Epithelial cell of proximal tubule (primary cell): ENCODE results near the gene FSD1L. TPM values are rescaled to one million over a fixed set of nuclear protein-coding genes. Genes with fewer than 3 reads are reported as not detected.
A peak's percentile ranks its signal among the peaks of the same experiment; 100 is the strongest.
"Not testable (repeated sequence)": the region's sequence is repeated elsewhere in the genome, so short reads cannot be mapped to it uniquely, and the experiment has no call there.

ENCODE experiments used
- DNase-seq: peaks from one replicate; pipeline ENCODE4 v3.0.0-alpha.2; 2011; ENCODE audit warnings: low read depth
- H3K4me3 ChIP-seq: 2 replicates; pipeline ENCODE4 v1.5.1; 2011; ENCODE audit warnings: low read depth, mild to moderate bottlenecking, low read length
- total RNA-seq: library from RNA; depleted of rRNA; stranded (reverse); fragments of >200 nt; gene quantifications from 2 replicates; pipeline ENCODE4 v1.2.3, GENCODE V29; 2015
- TF ChIP-seq, protein P1 (sequence below): conservative IDR thresholded peaks from 2 replicates; pipeline ENCODE4 v1.5.1; 2012; ENCODE audit warnings: low read depth, mild to moderate bottlenecking, low read length

The FSD1L gene
- total RNA-seq, 1 donor from 2014 or later: 1.6 TPM

DNA sequence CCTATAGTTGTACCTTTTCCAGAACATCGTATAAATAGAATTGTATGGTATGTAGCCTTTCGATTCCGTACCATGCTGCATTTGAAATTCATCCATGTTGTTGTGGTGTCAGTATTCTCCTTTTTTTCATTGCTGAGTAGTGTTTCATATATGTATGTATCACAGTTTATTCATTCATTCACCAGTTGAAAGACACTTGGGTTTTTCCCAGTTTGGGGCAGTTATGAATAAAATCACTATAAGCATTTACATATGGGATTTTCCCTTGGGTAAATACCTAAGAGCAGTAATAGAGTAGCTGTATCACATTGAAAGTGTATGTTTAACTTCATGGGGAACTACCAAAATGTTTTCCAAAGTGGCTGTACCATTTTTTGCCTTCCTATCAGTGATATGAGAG is 94.0 kb downstream of the FSD1L start:
- TF ChIP-seq, protein P1, sequence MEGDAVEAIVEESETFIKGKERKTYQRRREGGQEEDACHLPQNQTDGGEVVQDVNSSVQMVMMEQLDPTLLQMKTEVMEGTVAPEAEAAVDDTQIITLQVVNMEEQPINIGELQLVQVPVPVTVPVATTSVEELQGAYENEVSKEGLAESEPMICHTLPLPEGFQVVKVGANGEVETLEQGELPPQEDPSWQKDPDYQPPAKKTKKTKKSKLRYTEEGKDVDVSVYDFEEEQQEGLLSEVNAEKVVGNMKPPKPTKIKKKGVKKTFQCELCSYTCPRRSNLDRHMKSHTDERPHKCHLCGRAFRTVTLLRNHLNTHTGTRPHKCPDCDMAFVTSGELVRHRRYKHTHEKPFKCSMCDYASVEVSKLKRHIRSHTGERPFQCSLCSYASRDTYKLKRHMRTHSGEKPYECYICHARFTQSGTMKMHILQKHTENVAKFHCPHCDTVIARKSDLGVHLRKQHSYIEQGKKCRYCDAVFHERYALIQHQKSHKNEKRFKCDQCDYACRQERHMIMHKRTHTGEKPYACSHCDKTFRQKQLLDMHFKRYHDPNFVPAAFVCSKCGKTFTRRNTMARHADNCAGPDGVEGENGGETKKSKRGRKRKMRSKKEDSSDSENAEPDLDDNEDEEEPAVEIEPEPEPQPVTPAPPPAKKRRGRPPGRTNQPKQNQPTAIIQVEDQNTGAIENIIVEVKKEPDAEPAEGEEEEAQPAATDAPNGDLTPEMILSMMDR: no peak
- no peak overlapping the region for H3K4me3 ChIP-seq
- DNase-seq: no peak

DNA sequence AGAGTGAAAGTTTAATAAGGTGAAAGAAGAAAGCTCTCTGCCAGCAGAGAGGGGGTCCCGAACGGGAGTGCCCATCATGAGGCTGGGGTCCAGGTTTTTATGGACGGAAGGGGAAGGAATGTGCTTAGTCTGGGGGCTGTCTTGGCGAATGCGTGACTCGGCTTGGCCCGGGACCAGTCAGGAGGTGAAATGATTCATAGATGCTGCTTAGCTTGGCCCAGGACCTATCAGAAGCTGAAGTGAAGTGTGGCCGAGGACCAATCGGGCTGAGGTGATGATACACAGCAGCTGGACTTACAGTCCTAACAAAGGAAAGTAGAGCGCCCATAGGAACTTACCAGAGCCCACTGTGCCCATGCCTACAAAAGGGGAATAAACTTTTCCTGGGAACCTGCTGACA is 106.2 kb downstream of the FSD1L start:
- no peak overlapping the region for H3K4me3 ChIP-seq
- TF ChIP-seq, protein P1: no peak
- DNase-seq: no peak

DNA sequence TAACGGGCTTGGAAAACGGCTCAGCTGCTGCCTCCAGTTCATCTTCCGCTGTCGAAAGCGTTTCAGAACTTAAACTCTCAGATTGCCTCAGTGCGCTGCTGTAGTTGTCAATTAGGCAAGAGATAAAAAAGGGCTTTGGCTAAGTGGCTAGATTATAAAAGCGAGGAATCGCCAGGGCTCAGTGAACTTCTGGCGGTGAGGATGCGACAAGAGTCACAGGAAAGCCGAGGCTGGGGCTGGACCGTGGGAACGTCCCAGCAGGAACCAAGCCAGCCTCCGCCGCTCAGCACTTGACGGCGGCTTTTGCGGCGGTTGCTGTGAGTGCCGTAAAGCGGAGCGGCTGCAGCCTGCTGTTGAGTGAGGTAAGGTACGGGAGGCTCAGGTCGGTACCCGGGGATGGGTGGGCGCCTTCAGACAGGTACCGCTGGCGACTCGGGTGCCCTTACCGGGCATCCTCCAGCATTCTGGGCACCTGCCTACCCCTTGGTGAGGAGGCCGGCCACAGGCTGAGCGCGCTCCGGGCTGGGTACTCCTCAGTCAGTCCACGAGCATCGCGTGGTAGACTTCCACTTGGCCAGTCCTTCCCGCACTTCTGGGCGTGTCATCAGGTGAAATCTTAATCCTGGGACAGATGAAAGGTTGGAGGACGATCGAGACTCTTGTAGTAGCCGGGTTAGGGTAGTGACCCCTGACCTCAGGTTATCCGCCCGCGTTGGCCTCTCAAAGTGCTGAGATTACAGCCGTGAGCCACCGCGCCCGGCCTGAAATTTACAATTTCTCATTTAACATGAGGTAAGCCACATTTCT is 110.2 kb downstream of the FSD1L start, which contains the start of gene FKTN:
Gene FKTN (plus strand): TSS at position 328 of the 807 bp plus-strand sequence. CDS start 16,902 bp downstream, outside the sequence.
- H3K4me3 ChIP-seq: peak within 1 kb of the TSS; percentile 87
- DNase-seq: peak; percentile 22
- TF ChIP-seq, protein P1: no peak

GRCh38 chr9:105572455-105572854 is 124.6 kb downstream of the FSD1L start:
- H3K4me3 ChIP-seq: no peak overlapping the region
- DNase-seq: no peak
- TF ChIP-seq, protein P1: no peak

GRCh38 chr9:105579952-105580351 is 132.1 kb downstream of the FSD1L start:
- not testable (repeated sequence) for H3K4me3 ChIP-seq, DNase-seq

DNA sequence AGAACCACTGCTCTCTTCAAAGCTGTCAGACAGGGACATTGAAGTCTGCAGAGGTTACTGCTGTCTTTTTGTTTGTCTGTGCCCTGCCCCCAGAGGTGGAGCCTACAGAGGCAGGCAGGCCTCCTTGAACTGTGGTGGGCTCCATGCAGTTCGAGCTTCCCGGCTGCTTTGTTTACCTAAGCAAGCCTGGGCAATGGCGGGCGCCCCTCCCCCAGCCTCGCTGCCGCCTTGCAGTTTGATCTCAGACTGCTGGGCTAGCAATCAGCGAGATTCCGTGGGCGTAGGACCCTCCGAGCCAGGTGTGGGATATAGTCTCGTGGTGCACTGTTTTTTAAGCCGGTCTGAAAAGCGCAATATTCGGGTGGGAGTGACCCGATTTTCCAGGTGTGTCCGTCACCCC is 133.7 kb downstream of the FSD1L start:
- H3K4me3 ChIP-seq, DNase-seq: not testable (repeated sequence)

GRCh38 chr9:105593145-105593544 is 145.3 kb downstream of the FSD1L start:
- DNase-seq: no peak
- TF ChIP-seq, protein P1: no peak
- H3K4me3 ChIP-seq: no peak overlapping the region

Other genes with a start within 250 kb of the FSD1L start
- gene SLC44A1, start 203.4 kb upstream of the FSD1L start, total RNA-seq: 21.2 and 31.8 TPM in 2 replicates
- 10.8 and 19.5 TPM in 2 replicates for gene FKTN, start 110.1 kb downstream of the FSD1L start, total RNA-seq
- gene TAL2, start 214.4 kb downstream of the FSD1L start, total RNA-seq: 0.29 TPM in 1 of 2 replicates, not detected in the other
- 6.6 and 7.6 TPM in 2 replicates for gene TMEM38B, start 246.5 kb downstream of the FSD1L start, total RNA-seq